ENCODE results near the gene BTNL8.

GRCh38 chr5:180909782-180910181 is 10.8 kb downstream of the BTNL8 start:
- no peak for TF ChIP-seq CTCF (IDR thresholded peaks at IDR 0.05)
- TF ChIP-seq EP300 (IDR thresholded peaks at IDR 0.05): no peak

All from upper lobe of left lung (tissue), 4 donors.